Natural killer cell (primary cell): ENCODE data around the gene PLPP3. TPM values are rescaled to one million over a fixed set of nuclear protein-coding genes. Genes with fewer than 3 reads are reported as not detected.

Experiments
- ATAC-seq, 3 donors: fragments of 150-1000 bp in 2 of 3; fragments of 200-7000 bp in 1 of 3; cut with Tn5 transposase; 1 replicate in 1 of 3; 2 replicates in 2 of 3; pipeline ENCODE4 v1.10.0; 2021; ENCODE audit warnings: mild to moderate bottlenecking in 2 of 3, moderate library complexity in 2 of 3
- DNase-seq, 2 donors: peaks; one replicate each; pipeline versions ENCODE4 v3.0.0 to v3.0.0-alpha.2; 2013 to 2021; ENCODE audit warnings: mixed read lengths in 1 of 2
- H3K27ac ChIP-seq: one replicate; pipeline ENCODE4 v1.5.1; 2013; ENCODE audit warnings: mild to moderate bottlenecking, low read length
- H3K27me3 ChIP-seq: one replicate; pipeline ENCODE4 v1.6.1; 2013; ENCODE audit warnings: low read length; ENCODE audit not compliant: control insufficient read depth, insufficient read depth
- H3K36me3 ChIP-seq: one replicate; pipeline ENCODE4 v1.6.1; 2013; ENCODE audit warnings: low read length; ENCODE audit not compliant: control insufficient read depth, insufficient read depth
- H3K4me1 ChIP-seq: one replicate; pipeline ENCODE4 v1.6.1; 2013; ENCODE audit warnings: low read length; ENCODE audit not compliant: control insufficient read depth, insufficient read depth
- H3K4me3 ChIP-seq: one replicate; pipeline ENCODE4 v1.5.1; 2013; ENCODE audit warnings: low read length
- H3K9me3 ChIP-seq: one replicate; pipeline ENCODE4 v1.6.1; 2013; ENCODE audit warnings: low read length; ENCODE audit not compliant: control insufficient read depth, insufficient read depth
- H3K27ac Mint-ChIP-seq, 2 donors: one replicate each; pipeline ENCODE4 v1.8.0; 2022; ENCODE audit warnings: mild to moderate bottlenecking in 2 of 2, mixed read lengths in 2 of 2, moderate library complexity in 1 of 2
- H3K27me3 Mint-ChIP-seq, 2 donors: one replicate each; pipeline ENCODE4 v1.8.0; 2022; ENCODE audit warnings: low read depth in 2 of 2, mixed read lengths in 2 of 2
- H3K36me3 Mint-ChIP-seq: one replicate; pipeline ENCODE4 v1.8.0; 2022; ENCODE audit warnings: mixed read lengths
- H3K4me1 Mint-ChIP-seq, 2 donors: one replicate each; pipeline ENCODE4 v1.8.0; 2022; ENCODE audit warnings: mixed read lengths in 2 of 2
- H3K4me3 Mint-ChIP-seq: one replicate; pipeline ENCODE4 v1.8.0; 2022; ENCODE audit warnings: mild to moderate bottlenecking, moderate library complexity, mixed read lengths
- H3K9me3 Mint-ChIP-seq, 2 donors: one replicate each; pipeline ENCODE4 v1.8.0; 2022; ENCODE audit warnings: mixed read lengths in 2 of 2
- WGBS: methylation state at CpG from one replicate; pipeline ENCODE4 v1.1.7; 2013; ENCODE audit warnings: missing lambda C conversion rate; ENCODE audit not compliant: insufficient coverage; 5-methylcytosine and 5-hydroxymethylcytosine counted together
- intact Hi-C: fragments of 100-400 bp; cut with micrococcal nuclease; formaldehyde crosslinking; loops from one replicate; pipeline ENCODE4 v1.14.2; 2022
- total RNA-seq, 4 donors: library from RNA; stranded (reverse); fragments of 120-200 nt in 1 of 4; gene quantifications; one replicate each; pipeline versions ENCODE4 v1.2.3 to v1.2.4, GENCODE V29; 2013 to 2022
- TF ChIP-seq, protein P1 (sequence below): fragments of 200-600 bp; IDR thresholded peaks from one replicate; pipeline ENCODE4 v1.8.0; 2022; ENCODE audit warnings: antibody characterized with exemption

PLPP3 gene
- total RNA-seq, 3 donors from 2014 or later (not counting 1 experiment from before 2014, with no cell fraction given), result 0.11 to 0.50 TPM; not detected in 1

DNA sequence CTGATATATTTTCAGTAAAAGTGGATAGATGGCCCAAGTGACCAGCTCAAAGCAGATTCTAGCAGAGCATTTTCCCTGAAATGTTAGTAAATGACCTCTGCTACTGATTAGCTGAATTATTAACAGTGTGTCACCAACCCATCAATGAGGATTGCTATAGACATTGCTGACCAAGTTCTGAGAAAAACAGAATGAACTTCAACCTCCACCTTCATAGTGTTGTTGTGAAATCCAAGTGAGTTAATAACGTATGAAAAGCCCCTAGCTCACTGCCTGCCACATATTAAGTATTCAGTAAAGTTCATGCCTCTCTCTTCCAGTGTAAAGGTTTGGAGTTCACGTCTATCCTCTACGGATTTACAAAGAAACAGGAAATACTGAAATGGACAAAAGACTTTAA, 15.8 kb downstream of the PLPP3 start:
- ATAC-seq, result no peak
- 83% methylated on average over 1 of the region's 3 CpGs for WGBS
- no peak overlapping the region for H3K4me3 ChIP-seq
- no peak overlapping the region for H3K4me3 Mint-ChIP-seq
- intact Hi-C loops, result no loop called here
- peaks cover 7 to 11% of the 10 kb centered on the region in 2 donors for H3K4me1 Mint-ChIP-seq
- DNase-seq, result no peak
- H3K27ac ChIP-seq, result no peak overlapping the region
- H3K9me3 Mint-ChIP-seq, result no peaks in the 10 kb centered on the region
- TF ChIP-seq, protein P1, sequence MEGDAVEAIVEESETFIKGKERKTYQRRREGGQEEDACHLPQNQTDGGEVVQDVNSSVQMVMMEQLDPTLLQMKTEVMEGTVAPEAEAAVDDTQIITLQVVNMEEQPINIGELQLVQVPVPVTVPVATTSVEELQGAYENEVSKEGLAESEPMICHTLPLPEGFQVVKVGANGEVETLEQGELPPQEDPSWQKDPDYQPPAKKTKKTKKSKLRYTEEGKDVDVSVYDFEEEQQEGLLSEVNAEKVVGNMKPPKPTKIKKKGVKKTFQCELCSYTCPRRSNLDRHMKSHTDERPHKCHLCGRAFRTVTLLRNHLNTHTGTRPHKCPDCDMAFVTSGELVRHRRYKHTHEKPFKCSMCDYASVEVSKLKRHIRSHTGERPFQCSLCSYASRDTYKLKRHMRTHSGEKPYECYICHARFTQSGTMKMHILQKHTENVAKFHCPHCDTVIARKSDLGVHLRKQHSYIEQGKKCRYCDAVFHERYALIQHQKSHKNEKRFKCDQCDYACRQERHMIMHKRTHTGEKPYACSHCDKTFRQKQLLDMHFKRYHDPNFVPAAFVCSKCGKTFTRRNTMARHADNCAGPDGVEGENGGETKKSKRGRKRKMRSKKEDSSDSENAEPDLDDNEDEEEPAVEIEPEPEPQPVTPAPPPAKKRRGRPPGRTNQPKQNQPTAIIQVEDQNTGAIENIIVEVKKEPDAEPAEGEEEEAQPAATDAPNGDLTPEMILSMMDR, result no peak
- H3K36me3 ChIP-seq, result no peaks in the 10 kb centered on the region
- H3K4me1 ChIP-seq, result no peaks in the 10 kb centered on the region
- H3K27me3 Mint-ChIP-seq, result peaks cover 7 to 13% of the 10 kb centered on the region in 2 donors
- no peaks in the 10 kb centered on the region for H3K27me3 ChIP-seq
- H3K9me3 ChIP-seq, result no peaks in the 10 kb centered on the region
- no peak overlapping the region for H3K27ac Mint-ChIP-seq
- H3K36me3 Mint-ChIP-seq, result no peaks in the 10 kb centered on the region

DNA sequence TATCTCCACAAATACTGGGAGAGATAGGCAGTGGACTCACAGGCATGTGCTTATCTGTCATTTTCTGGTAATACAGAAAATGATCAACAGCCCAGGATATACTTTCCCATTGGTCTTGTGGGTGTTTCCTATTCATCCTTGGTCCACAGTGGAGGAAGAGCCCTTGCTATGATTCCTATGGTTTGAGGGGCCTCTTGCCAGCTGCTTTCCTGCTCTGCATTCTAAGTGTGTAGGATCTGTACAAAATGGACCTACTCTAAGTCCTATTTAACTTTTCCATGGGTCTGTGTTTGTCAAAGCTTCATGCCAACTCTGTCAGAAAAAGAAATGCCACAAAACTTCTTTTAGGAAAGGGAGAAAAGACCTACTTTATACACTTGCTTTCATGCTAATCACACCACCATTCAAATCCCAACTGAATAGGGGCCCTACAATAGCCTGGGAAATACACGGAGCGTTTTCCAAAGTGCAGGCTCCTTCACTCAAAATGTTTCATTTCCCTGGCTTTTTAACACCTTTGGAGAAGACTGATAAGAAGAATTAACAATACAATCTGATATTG, 16.4 kb downstream of the PLPP3 start:
- Histone ChIP-seq H3K4me3 (no peak overlapping the region), H3K4me1 (no peaks in the 10 kb centered on the region), H3K9me3 (no peaks in the 10 kb centered on the region), H3K27ac (no peak overlapping the region), H3K27me3 (no peaks in the 10 kb centered on the region), H3K36me3 (no peaks in the 10 kb centered on the region)
- DNase-seq, result no peak
- no peak overlapping the region for H3K4me3 Mint-ChIP-seq
- H3K36me3 Mint-ChIP-seq, result no peaks in the 10 kb centered on the region
- TF ChIP-seq, protein P1, result no peak
- no peaks in the 10 kb centered on the region for H3K9me3 Mint-ChIP-seq
- H3K27ac Mint-ChIP-seq, result no peak overlapping the region
- WGBS, result 100% methylated on average over 2 of the region's 2 CpGs
- ATAC-seq, result no peak
- H3K4me1 Mint-ChIP-seq, result peaks cover 7 to 11% of the 10 kb centered on the region in 2 donors
- H3K27me3 Mint-ChIP-seq, result peaks cover 13% of the 10 kb centered on the region in 2 donors
- intact Hi-C loops, result no loop called here

DNA sequence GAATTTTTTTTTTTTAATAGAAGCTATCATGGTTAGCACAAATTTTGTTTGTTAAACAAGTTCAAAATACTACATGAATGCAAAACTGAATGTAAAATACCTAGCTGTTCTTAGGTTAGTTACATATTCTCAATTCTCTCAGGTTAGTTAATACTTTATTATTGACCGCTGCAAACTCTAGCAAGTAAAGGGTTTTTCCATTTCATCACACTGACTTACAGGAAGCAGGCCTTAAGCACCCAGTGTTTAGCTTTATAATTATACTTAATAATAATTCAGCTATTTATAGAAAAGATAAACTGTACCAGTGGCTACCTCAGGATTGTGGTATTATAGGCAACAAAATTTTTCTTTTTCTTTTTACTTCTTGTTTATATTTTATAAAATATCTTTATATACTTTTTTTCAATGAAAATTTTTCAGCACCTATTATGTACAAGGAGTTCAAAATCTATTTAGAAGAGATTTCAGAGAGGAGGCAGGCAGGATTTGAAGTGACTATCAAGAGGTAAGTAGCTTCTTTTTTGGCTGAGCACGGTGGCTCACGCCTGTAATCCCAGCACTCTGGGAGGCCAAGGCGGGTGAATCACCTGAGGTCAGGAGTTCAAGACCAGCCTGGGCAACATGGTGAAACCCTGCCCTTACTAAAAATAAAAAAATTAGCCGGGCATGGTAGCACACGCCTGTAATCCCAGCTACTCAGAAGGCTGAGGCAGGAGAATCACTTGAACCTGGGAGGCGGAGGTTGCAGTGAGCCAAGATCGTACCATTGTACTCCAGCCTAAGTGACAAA, 17.9 kb downstream of the PLPP3 start:
- no peaks in the 10 kb centered on the region for H3K27me3 ChIP-seq
- H3K4me1 Mint-ChIP-seq, result peaks cover 7 to 11% of the 10 kb centered on the region in 2 donors
- no peaks in the 10 kb centered on the region for H3K9me3 ChIP-seq
- no peaks in the 10 kb centered on the region for H3K9me3 Mint-ChIP-seq
- no peak overlapping the region for H3K27ac ChIP-seq
- WGBS, result 90% methylated on average over 6 of the region's 8 CpGs
- DNase-seq (no peak), ATAC-seq (no peak)
- H3K4me3 ChIP-seq, result no peak overlapping the region
- TF ChIP-seq, protein P1, result no peak
- no peaks in the 10 kb centered on the region for H3K36me3 ChIP-seq
- intact Hi-C loops, result no loop called here
- H3K4me1 ChIP-seq, result no peaks in the 10 kb centered on the region
- no peaks in the 10 kb centered on the region for H3K36me3 Mint-ChIP-seq
- H3K4me3 Mint-ChIP-seq, result no peak overlapping the region
- peaks cover 12 to 13% of the 10 kb centered on the region in 2 donors for H3K27me3 Mint-ChIP-seq
- H3K27ac Mint-ChIP-seq, result no peak overlapping the region
